Fibroblast of skin of left quadriceps (primary cell): ENCODE data around the gene IL25.
"Not testable (repeated sequence)": the region's sequence is repeated elsewhere in the genome, so short reads cannot be mapped to it uniquely, and the experiment has no call there.

Experiments used
- DNase-seq, 2 experiments: peaks; one replicate each; pipeline ENCODE4 v3.0.0-alpha.2; 2013; ENCODE audit warnings: low read depth in 2 of 2

The IL25 gene

DNA sequence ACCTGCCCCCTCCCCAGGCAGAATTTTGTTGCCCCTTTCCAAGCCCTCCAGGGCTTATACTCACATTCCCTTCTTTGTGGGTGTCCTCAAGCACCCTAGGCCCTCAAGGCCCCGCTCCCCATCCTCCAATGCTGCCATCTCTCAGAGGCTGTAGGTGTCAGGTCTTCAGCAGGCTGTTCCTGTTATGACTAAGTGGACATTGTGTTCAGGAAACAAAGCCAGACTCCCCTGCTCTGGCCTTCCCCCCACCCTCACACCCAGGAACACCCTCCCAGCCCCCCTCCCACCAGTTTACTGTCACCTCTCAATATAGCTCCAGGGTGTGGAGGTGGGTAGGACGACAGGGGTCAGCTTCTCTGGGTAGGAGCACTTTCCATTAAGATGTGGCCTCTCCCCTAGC, 36.9 kb downstream of the IL25 start:
- DNase-seq: no peak

DNA sequence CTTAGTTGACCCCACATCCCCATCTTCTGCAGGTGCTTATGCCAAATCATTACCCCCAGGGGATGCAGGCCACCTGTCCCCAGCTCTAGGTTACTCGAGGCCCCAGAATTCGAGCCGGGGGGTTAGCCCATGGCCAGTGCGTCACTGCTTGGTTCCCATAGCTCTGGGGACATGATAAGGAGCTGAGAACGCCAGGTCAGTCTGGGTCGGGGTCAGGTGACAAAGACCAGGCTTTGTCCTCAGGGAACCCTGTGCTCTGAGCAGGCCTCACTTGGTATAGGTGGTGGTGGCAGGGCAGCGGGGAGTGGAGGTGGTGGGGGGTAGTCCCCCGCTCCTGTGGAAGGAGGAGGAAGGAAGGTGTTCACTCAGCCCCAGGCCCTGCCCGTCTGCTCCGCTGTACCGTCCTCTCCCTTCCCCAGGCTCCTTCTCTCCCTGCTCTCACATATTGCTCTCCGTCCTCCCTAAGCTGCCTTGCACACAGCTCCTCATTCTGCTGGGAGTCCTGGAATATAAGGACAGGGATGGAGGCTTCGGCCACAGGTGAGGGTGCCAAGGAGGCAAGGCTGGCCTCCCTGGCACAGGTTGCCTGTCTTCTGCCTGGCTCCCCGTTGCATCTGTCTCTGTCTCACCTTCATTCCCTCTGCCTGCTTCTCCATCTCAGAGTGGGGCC, 37.5 kb downstream of the IL25 start:
- no peak for DNase-seq

DNA sequence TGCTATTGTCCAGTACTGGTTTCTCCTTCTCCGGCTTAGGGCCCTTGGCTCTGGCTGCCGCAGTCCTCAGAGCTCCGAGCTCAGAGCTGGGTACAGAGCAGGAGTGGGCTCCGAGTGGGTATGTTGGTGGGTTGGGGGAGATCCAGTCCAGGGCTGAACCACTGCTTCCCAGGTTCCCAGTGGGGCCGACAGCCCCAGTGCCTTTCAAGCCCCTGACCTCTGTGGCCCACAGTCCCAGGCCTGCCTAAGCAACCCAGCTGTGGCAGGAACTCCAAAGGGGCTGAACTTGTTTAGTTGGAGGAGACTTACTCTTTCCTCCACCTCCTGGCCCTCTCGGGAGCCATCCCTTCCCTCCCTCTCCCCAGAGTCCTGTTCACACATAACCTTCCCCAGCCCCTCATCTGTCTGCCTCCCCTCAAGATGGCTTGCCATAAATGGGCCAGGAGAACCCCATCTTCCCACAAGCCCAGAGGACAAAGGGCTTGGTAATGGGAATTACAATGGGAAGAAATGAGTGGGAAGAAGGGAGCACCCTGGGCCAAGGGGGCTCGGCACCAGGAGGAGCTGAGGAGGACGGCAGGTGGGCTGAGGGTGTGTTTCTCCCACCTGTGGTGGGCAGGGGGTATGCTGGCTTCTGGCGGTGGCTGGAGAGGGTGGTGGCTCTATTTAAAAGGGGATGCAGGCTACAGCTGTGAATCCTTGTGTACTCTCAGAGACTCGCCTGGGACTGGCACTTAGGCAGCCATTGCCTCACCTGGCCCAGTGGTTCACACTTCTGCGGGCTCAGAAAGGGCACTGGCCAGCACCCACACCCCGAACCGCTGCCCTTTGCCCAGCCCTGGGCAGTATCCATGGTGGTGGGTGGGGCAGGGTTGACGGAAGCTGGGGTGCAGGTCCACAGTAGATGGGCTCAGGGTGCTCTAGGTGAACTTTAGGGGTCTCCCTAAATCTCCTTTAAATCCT, 39.2 kb downstream of the IL25 start:
- DNase-seq: no peak

DNA sequence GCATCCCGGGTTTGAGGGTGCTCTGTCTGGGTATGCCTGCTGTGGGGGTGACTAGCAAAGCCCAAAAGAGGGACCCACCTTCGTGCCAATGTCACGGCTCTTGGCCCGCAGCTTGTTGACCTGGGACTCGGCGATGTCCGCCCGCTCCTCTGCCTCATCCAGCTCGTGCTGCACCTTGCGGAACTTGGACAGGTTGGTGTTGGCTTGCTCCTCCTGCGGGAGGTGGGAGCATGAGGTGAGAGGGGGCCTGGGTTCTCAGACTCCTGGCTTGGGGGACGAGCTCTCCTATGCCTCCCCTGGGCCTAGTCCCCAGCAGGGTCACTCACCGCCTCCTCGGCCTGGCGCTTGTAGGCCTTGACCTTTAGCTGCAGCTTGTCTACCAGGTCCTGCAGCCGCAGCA, 41.1 kb downstream of the IL25 start:
- no peak for DNase-seq

DNA sequence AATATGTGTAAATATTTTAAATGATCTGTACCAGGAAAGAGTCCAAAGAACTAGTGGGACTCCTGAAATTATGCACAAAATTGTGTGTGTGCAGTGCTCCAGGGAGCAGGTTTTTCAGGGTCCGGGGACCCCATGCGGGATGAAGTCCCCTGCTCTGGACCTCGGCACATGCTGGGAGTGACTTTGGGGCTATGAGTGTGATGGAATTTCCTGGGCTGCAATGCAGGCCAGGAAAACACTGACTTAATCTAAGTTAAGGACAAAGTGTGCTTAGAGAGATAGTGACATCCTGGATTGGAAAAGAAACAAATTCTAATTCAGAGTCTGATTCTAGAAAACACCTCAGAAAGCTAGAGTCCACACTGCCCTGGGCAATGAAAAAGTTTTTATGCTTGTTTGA, 41.6 kb downstream of the IL25 start:
- DNase-seq: no peak

DNA sequence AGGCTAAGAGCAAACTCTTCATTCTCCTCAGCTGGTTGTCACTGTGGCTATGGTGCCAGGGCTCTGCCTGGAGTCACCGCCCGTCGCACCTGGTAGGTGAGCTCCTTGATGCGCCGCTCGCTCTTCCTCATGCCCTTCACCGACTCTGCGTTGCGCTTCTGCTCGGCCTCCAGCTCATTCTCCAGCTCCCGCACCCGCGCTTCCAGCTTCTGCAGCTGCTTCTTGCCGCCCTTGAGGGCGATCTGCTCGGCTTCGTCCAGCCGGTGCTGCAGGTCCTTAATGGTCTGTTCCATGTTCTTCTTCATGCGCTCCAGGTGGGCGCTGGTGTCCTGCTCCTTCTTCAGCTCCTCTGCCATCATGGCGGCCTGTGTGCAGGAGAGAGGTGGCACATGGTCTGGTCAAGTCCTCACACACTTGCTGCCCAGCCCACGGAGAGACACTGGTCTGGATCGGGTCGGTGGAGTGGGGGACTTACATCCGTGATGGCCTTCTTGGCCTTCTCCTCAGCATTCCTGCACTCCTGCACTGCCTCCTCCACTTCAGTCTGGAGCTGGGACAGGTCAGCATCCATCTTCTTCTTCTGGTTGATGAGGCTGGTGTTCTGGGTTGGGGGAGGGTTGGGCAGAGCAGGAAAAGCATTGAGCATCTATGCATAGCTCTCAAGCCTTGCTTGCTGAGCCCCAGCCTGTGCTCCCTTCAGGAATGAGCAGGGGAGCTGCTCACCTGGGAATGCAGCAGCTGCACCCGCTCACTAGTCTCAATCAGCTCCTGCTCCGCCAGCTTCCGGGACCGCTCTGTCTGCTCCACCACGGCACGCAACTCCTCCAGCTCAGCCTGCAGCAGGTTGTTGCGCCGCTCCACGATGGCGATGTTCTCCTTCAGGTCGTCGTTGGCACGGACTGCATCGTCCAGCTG, 42.6 kb downstream of the IL25 start:
- no peak for DNase-seq

DNA sequence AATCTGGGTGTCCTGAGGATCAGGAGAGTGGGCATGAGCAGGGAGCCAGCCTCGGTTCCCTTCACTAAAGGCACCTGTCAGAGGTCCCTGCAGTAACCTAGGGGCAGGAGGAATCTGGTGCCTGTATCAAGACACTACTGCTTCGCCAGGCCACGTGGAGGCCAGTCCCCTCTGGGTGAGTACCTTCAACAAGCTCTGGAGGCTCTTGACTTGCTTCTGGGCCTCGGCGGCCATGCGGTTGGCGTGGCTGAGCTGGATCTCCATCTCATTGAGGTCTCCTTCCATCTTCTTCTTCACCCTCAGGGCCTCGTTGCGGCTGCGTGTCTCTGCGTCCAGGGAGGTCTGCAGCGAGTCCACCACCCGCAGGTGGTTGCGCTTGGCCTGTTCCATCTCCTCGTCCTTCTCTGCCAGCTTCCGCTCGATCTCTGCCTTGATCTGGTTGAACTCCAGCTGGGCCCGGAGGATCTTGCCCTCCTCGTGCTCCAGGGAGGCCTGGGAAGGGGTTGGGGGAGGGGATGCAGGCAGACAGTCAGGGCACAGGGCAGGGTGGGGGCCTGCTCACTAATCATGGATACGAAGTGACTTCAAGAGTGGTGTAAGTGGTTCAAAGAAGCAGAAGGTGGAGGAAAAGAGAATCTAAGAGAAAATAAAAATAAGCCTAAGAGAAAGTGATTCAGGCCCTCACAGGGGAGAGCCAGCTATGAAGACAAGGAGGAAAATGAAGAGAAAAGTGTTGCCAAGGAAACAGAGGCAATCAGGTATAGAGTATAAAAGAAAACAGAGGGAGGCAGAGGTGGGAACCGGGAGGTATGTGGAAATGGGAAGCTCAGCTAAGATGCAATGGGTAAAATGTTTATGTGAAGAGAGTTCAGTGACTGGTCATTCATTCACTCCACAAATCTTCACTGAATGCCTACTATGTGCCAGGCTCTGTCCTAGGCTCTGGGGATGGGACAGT, 43.5 kb downstream of the IL25 start:
- DNase-seq: no peak

DNA sequence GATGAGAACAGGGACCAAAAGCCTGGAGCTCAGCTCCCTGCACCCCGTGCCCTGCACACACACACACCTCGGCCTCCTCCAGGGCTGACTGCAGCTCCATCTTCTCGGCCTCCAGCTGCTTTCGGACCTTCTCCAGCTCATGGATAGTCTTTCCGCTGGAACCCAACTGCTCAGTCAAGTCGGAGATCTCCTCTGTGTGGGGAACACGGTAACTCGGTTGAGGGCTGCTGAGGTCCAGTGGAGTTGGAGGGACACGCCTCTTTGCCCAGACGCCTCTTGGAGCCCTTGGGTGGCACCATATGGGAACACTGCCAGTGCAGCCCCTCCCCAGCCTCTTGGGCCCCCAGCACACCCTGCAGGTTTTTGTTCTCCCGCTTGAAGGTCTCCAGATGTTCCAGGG, 44.2 kb downstream of the IL25 start:
- DNase-seq: no peak

DNA sequence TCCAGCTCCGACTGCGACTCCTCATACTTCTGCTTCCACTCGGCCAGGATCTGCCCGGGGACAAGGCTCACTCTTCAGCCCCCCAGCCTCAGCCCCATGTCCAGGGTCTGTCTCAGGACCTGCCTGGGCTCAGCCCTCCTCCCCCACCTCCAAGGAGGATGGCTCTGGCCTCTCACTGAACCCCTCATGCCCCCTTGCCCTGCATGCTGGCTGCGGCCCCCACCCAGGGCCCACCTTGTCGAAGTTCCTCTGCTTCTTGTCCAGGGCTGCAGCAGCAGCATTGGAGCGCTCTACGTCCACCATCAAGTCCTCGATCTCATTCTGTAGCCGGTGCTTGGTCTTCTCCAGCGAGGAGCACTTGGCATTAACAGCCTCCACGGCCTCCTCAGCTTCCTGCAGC, 44.7 kb downstream of the IL25 start:
- DNase-seq: not testable (repeated sequence)

DNA sequence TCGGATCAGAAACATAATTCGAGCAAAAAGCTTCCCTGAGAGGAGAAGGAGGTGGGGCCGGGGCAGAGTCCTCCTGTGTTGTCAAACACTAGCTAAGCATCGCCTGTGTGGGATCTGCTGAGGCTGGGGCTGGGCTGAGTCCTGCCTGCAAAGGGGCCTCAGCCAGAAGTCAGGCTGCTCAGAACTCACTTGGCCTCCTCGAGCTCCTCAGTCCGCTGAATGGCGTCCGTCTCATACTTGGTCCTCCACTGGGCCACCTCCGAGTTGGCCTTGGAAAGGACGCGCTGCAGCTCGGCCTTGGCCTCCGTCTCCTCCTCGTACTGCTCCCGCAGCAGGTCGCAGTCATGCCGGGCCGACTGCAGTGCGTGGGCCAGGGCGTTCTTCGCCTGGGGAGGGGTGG, 45.4 kb downstream of the IL25 start:
- DNase-seq: no peak

DNA sequence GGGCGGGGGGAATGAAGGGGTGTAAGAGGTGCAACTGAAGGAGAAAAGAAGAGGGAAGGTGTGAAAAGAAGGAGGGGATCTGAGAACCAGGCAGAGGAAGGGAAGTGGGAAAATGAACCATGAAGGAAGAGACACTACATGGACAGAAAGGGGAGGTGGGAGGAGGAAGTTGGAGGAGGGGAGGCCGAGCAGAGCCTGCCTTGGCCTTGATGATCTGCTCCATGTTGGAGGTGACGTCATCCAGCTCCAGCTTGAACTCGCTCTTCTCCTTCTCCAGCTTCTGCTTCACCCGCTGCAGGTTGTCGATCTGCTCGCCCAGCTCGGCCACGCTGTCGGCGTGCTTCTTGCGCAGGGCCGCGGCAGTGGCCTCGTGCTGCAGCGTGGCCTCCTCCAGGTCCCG, 47.0 kb downstream of the IL25 start:
- DNase-seq: not testable (repeated sequence)

DNA sequence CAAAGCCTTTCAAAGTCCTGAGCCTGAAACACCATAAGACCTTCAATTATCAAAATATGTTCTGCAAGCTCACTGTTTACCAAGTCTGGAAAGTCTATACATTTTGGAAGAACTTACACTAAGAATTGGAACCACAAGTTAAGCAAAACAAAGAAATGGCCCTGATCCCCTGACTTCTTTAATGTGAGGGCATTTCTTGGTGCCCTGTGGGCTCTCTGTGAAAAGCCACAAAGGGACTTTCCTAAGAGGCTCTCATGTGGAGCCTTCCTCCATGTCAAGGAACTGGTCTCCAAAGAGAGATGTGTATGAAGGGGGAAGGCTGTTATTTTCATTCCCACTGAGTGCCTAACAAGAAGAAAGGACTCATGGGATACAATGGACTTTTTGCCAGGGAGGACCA, 49.0 kb downstream of the IL25 start:
- DNase-seq: no peak

DNA sequence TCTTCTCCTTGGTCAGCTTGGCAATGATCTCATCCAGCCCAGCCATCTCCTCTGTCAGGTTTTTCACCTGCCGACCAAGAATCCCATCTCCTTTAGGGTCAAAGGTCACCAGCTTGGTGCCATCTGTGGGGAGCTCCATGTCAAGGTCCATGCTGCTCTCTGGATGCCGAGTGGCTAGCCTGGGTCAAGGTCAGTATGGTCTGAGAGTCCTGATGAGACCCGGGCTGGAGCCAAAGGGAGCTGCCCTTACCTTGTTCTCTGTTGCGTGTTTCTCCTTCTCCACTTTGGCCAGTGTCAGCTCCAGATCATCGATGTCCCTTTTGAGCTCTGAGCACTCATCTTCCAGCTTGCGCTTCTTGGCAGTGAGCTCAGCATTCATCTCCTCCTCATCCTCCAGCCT, 51.0 kb downstream of the IL25 start:
- no peak for DNase-seq

DNA sequence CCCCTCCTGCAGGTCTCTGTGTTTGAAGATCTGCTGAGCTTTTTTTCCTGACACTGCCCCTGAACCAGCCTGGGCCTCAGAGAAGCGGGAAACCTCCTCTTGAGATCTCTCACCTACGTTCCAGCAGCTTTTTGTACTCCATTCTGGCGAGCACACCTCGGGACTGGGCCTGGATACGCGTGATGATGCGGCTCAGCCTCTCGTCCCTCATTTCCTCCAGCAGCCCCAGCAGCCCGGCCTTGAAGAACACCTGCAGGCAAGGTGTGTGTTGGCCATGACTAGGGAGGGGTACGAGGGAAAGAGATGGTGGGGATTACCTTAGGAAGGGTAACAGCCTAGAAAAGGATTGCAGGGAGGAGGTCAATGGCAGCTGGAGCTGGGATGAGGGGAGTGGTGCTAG, 52.6 kb downstream of the IL25 start:
- no peak for DNase-seq

DNA sequence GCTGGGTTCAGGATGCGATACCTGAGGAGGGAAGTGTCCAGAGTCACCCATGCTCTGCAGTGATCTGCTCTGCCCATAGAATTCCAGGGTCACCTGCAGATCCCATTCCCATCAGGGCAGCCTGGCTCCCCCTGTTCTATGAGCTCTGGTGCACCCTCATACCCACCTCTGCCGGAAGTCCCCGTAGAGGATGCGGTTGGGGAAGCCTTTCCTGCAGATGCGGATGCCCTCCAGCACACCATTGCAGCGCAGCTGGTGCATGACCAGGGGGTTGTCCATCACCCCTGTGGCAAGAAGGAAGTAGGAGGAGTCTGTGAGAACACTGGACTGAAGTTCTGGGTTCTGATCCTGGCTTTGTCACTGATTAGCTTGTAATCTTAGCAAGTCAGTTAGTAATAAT, 53.2 kb downstream of the IL25 start:
- not testable (repeated sequence) for DNase-seq
